Right atrium auricular region (tissue), 2 donors: ENCODE results near the gene HECTD3. TPM values are rescaled to one million over a fixed set of nuclear protein-coding genes. Genes with fewer than 3 reads are reported as not detected.

Source experiments
- DNase-seq: peaks from one replicate; pipeline ENCODE4 v3.0.0-alpha.2; 2019; ENCODE audit warnings: low spot score
- H3K27ac ChIP-seq, 2 donors: fragments of 200-600 bp; sonication (generic); 1 replicate in 1 of 2; 2 replicates in 1 of 2; pipeline ENCODE4 v1.5.1; 2016 to 2019
- H3K27me3 ChIP-seq, 2 donors: fragments of 200-600 bp; sonication (generic); one replicate each; pipeline versions ENCODE4 v1.5.1 to v1.6.0; 2017 to 2019
- H3K36me3 ChIP-seq: fragments of 200-600 bp; sonication (generic); one replicate; pipeline ENCODE4 v1.5.1; 2016
- H3K4me1 ChIP-seq, 2 donors: fragments of 200-600 bp; sonication (generic); one replicate each; pipeline versions ENCODE4 v1.5.1 to v1.6.0; 2017 to 2019
- H3K4me3 ChIP-seq, 2 donors: fragments of 200-600 bp; sonication (generic); 1 replicate in 1 of 2; 2 replicates in 1 of 2; pipeline ENCODE4 v1.5.1; 2017 to 2019; ENCODE audit warnings: mild to moderate bottlenecking in 1 of 2, moderate library complexity in 1 of 2
- H3K9me3 ChIP-seq, 2 donors: fragments of 200-600 bp; sonication (generic); one replicate each; pipeline ENCODE4 v1.5.1; 2019
- total RNA-seq, 2 donors: library from RNA; depleted of rRNA; stranded (reverse); fragments of >200 nt; gene quantifications; one replicate each; pipeline ENCODE4 v1.1.0, GENCODE V29; 2016
- TF ChIP-seq, protein P1 (sequence below), 2 donors: fragments of 200-600 bp; sonication (generic); IDR thresholded peaks; one replicate each; pipeline ENCODE4 v1.5.1; 2019; ENCODE audit warnings: antibody characterized with exemption in 2 of 2

Gene HECTD3
- total RNA-seq, 2 donors from 2014 or later, result 13.0 to 15.6 TPM

DNA sequence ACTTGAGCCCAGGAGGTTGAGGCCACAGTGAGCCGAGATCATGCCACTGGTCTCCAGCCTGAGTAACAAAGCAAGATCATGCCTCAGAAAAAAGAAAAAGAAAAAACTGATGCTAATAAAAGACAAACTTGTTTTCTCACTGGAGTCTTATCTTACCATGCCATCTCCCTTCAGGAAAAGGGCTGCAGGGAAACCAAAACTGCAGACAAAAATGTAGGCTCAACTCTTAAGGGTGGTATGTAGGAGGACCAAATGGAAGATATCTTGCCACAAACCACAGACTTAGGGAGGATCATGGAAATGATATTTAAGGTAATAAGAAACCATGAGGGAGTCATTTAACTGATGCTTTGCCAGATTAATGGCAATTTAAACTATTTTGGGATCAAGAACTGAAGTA is 33.8 kb upstream of the HECTD3 start:
- H3K27me3 ChIP-seq, result no peaks in the 10 kb centered on the region
- no peak overlapping the region for H3K27ac ChIP-seq
- H3K36me3 ChIP-seq, result no peaks in the 10 kb centered on the region
- H3K4me1 ChIP-seq, result no peaks in the 10 kb centered on the region
- TF ChIP-seq, protein P1, sequence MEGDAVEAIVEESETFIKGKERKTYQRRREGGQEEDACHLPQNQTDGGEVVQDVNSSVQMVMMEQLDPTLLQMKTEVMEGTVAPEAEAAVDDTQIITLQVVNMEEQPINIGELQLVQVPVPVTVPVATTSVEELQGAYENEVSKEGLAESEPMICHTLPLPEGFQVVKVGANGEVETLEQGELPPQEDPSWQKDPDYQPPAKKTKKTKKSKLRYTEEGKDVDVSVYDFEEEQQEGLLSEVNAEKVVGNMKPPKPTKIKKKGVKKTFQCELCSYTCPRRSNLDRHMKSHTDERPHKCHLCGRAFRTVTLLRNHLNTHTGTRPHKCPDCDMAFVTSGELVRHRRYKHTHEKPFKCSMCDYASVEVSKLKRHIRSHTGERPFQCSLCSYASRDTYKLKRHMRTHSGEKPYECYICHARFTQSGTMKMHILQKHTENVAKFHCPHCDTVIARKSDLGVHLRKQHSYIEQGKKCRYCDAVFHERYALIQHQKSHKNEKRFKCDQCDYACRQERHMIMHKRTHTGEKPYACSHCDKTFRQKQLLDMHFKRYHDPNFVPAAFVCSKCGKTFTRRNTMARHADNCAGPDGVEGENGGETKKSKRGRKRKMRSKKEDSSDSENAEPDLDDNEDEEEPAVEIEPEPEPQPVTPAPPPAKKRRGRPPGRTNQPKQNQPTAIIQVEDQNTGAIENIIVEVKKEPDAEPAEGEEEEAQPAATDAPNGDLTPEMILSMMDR (IDR thresholded peaks at IDR 0.05), result no peak
- no peak overlapping the region for H3K4me3 ChIP-seq
- DNase-seq, result no peak
- H3K9me3 ChIP-seq, result no peaks in the 10 kb centered on the region

DNA sequence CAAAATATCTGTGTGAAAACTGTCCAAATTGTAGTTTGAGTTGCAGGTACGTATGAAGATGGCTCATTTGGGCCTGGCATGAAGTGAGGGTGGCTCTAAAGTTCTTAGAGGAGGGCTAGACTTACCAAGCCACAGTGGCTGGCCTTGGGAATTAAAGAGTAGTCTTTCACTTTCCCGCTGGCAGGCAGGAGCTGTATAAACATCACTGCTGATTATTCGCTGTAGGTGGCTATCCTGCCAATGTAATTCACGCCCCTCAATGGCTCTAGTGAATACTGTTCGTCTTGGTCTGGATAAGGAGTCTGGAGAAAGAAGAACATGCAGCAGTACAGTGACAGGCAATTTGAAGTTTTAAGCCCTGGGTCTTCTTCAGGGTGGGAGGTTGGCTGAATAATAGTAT is 32.0 kb upstream of the HECTD3 start:
- no peak overlapping the region for H3K27ac ChIP-seq
- DNase-seq, result no peak
- H3K9me3 ChIP-seq, result no peaks in the 10 kb centered on the region

DNA sequence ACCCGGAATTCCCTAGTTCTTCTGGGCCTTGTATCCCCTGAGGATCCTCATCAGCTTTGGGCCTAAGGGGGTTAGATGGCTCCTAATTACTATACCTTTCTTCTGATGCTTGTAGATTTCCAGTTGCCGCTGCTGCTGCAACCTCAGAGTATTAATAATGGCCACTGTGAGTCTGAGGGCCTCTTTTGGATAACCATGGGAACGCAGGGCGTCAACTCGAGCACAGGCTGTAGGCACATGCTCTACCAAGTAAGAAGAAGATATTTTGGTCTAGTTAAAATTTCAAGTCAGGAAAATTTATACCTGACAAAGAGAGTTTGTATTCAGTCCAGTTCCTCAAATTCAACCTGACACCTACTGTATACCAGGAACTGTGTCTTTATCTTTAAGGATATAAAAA is 29.2 kb upstream of the HECTD3 start:
- TF ChIP-seq, protein P1 (IDR thresholded peaks at IDR 0.05), result no peak
- H3K27me3 ChIP-seq, result no peaks in the 10 kb centered on the region
- H3K9me3 ChIP-seq, result no peaks in the 10 kb centered on the region
- no peak for DNase-seq
- H3K36me3 ChIP-seq, result no peaks in the 10 kb centered on the region
- H3K4me3 ChIP-seq, result no peak overlapping the region
- no peak overlapping the region for H3K27ac ChIP-seq
- no peaks in the 10 kb centered on the region for H3K4me1 ChIP-seq

More for the DNA sequence above, 32.0 kb upstream of the HECTD3 start:
- TF ChIP-seq, protein P1 (IDR thresholded peaks at IDR 0.05), result no peak
- H3K4me1 ChIP-seq, result no peaks in the 10 kb centered on the region
- H3K27me3 ChIP-seq, result no peaks in the 10 kb centered on the region
- H3K4me3 ChIP-seq, result no peak overlapping the region
- H3K36me3 ChIP-seq, result no peaks in the 10 kb centered on the region

DNA sequence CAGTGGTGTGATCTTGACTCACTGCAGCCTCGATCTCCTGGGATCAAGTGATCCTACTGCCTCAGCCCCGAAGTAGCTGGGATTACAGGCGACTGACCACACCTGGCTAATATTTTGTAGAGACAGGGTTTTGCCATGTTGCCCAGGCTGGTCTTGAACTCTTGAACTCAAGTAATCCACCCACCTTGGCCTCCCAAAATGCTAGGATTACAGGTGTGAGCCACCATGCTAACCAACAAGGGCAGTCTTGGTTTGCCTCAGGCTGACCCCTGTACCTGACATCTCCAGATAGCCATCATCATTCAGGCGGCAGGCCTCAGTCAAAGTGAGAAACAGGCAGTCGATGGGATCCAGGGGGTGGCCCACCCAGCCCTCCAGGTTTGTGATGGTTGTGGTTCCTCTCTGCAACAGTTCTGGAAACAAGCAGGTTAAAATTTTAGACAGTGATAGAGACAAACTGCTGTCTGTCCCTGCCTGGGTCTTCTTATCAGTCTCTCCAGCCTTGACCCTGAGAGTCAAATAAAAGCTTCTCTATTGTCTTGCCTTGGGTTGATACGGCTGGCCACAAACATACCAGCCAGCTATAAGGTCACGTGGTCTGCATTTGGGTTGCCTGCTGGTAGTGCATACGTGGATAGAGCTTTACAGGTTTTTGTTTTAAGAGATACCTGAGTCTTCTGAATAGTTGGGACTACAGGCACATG is 27.7 kb upstream of the HECTD3 start:
- Histone ChIP-seq H3K4me3 (no peak overlapping the region), H3K27me3 (no peaks in the 10 kb centered on the region), H3K36me3 (no peaks in the 10 kb centered on the region), H3K4me1 (no peaks in the 10 kb centered on the region), H3K9me3 (no peaks in the 10 kb centered on the region), H3K27ac (no peak overlapping the region)
- TF ChIP-seq, protein P1 (IDR thresholded peaks at IDR 0.05), result no peak
- no peak for DNase-seq

DNA sequence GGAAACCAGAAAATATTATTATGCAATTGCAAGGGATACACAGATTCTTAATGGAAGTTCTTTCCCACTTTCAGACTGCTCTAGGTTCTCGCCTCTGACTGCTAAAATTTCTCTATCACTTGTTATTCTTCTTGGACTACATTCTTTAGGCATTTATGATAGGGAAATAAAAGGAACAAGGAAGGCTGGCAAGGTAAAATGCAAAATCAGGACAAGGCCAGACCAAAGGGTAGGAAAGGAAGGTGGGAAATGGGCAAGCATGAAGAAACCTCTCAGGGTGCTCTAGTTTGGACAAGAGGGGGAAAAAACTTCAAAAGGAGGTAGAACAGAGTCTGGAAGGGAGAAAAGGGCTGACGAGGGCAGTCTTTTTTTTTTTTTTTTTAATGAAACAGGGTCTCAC is 27.1 kb upstream of the HECTD3 start:
- H3K4me3 ChIP-seq, result no peak overlapping the region
- no peak for DNase-seq
- TF ChIP-seq, protein P1 (IDR thresholded peaks at IDR 0.05), result no peak
- no peaks in the 10 kb centered on the region for H3K27me3 ChIP-seq
- H3K27ac ChIP-seq, result no peak overlapping the region
- H3K9me3 ChIP-seq, result no peaks in the 10 kb centered on the region
- H3K4me1 ChIP-seq, result no peaks in the 10 kb centered on the region
- H3K36me3 ChIP-seq, result no peaks in the 10 kb centered on the region

DNA sequence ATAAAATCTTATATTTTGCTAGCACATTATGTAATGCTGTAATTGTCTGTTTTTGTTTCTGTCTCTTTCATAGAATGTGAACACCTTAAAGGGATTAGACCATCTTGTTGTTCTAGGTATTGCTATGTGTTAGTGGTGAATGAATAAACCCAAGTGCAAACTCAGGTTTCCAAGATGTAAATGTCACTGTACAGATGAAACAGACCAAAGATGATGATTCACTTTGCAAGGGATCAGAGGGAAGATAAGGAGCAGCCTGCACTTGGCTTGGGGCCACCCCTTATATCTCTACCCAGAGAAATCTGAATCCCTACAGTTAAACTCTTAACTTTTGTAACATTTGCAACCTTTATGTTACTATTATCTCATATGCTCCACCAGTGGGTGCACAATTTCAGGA is 26.3 kb upstream of the HECTD3 start:
- no peak overlapping the region for H3K4me3 ChIP-seq
- H3K36me3 ChIP-seq, result no peaks in the 10 kb centered on the region
- no peaks in the 10 kb centered on the region for H3K9me3 ChIP-seq
- no peaks in the 10 kb centered on the region for H3K4me1 ChIP-seq
- TF ChIP-seq, protein P1 (IDR thresholded peaks at IDR 0.05), result no peak
- DNase-seq, result no peak
- H3K27me3 ChIP-seq, result no peaks in the 10 kb centered on the region
- no peak overlapping the region for H3K27ac ChIP-seq
